Ovary (tissue), 9 donors: ENCODE results near the gene TNK2. TPM values are rescaled to one million over a fixed set of nuclear protein-coding genes. Genes with fewer than 3 reads are reported as not detected.
"Not testable (repeated sequence)": the region's sequence is repeated elsewhere in the genome, so short reads cannot be mapped to it uniquely, and the experiment has no call there.

Source experiments
- DNase-seq, 5 donors: peaks; one replicate each; pipeline ENCODE4 v3.0.0-alpha.2; 2019 to 2020
- H3K27ac ChIP-seq, 2 donors: fragments of 200-600 bp; one replicate each; pipeline versions ENCODE4 v1.5.1 to v1.8.0; 2019 to 2022
- H3K27me3 ChIP-seq: fragments of 200-600 bp; one replicate; pipeline ENCODE4 v1.8.0; 2022
- H3K36me3 ChIP-seq: fragments of 200-600 bp; sonication (generic); one replicate; pipeline ENCODE4 v1.5.1; 2019
- H3K4me1 ChIP-seq: one replicate; pipeline ENCODE4 v1.8.1; 2013; ENCODE audit warnings: mild to moderate bottlenecking, moderate library complexity; ENCODE audit not compliant: insufficient read depth
- H3K4me3 ChIP-seq: fragments of 200-600 bp; sonication (generic); one replicate; pipeline ENCODE4 v1.5.1; 2017
- H3K9me3 ChIP-seq, 2 donors: fragments of 200-600 bp in 1 of 2; sonication (generic) in 1 of 2; one replicate each; pipeline versions ENCODE4 v1.5.1 to v1.8.1; 2013 to 2019; ENCODE audit warnings: mild to moderate bottlenecking in 1 of 2, moderate library complexity in 1 of 2
- CTCF ChIP-seq, 3 donors: fragments of 450-650 bp in 2 of 3; fragments of 200-600 bp in 1 of 3; IDR thresholded peaks; one replicate each; pipeline versions ENCODE4 v1.5.1 to v1.8.0; 2016 to 2022; ENCODE audit warnings: antibody characterized with exemption in 3 of 3, mild to moderate bottlenecking in 1 of 3
- EP300 ChIP-seq: sonication (generic); formaldehyde crosslinking; IDR thresholded peaks from one replicate; pipeline ENCODE4 v1.6.1; 2017; ENCODE audit warnings: antibody characterized with exemption
- POLR2A ChIP-seq: fragments of 450-650 bp; IDR thresholded peaks from one replicate; pipeline ENCODE4 v1.6.1; 2017; ENCODE audit warnings: antibody characterized with exemption, mild to moderate bottlenecking, moderate library complexity
- WGBS, 3 donors: extraction: QIAGEN DNeasy Blood & Tissue Kit in 1 of 3; methylation state at CpG; one replicate each; pipeline versions ENCODE4 v1.1.5 to v1.1.7; 2013 to 2017; 5-methylcytosine and 5-hydroxymethylcytosine counted together
- intact Hi-C, 4 donors: fragments of 100-400 bp; cut with DNase I; formaldehyde crosslinking; loops; one replicate each; pipeline versions ENCODE4 v1.11.0 to v1.15.1; 2022 to 2023
- polyA plus RNA-seq, 2 donors: library from polyadenylated mRNA; stranded (reverse); fragments of 200-250 nt in 1 of 2; fragments of 350-450 nt in 1 of 2; fragmentation: Illumina TruSeq in 1 of 2; extraction: RNeasy Lipid Tissue Mini Kit (QIAGEN cat#74804) in 1 of 2; gene quantifications; one replicate each; pipeline ENCODE4 v1.2.3, GENCODE V29; 2013 to 2014
- total RNA-seq, 7 donors: library from RNA; depleted of rRNA in 2 of 7; stranded (reverse); fragments of >200 nt in 2 of 7; fragmentation: NEBNext Ultra II Directional in 3 of 7; extraction: Animal tissue kit (Norgen Biotek cat#: 25700) in 3 of 7; gene quantifications; one replicate each; pipeline versions ENCODE4 v1.1.0 to v1.2.4, GENCODE V29; 2016 to 2023
- donor health status: DM: no; HTN: no; CAD: no; lungs with moderate emphysema.
- donor health status: DM: no; HTN: no; CAD: no.
- donor health status: Bipolar disorder and iron deficiency.
- donor health status: DM: yes; HTN: yes; CAD: no.
- donor health status: DM: no; HTN: no; CAD: no.
- donor health status: DM: yes; HTN: yes; CAD: no.

The TNK2 gene
- total and polyA plus RNA-seq, 9 donors = 2.4 to 50.1 (median 32.4) TPM

- no peak for DNase-seq
- Histone ChIP-seq H3K4me1 (no peaks in the 10 kb centered on the region), H3K4me3 (no peak overlapping the region), H3K36me3 (no peaks in the 10 kb centered on the region), H3K9me3 (no peaks in the 10 kb centered on the region), H3K27ac (no peak overlapping the region), H3K27me3 (no peaks in the 10 kb centered on the region)
- intact Hi-C loops = no loop called here
- TF ChIP-seq POLR2A (no peak), EP300 (no peak), CTCF (IDR thresholded peaks at IDR 0.05) (no peak)
- 91 to 93% (median 92%) methylated on average over 28 of the region's 28 CpGs for WGBS, 3 donors
Observed at GRCh38 chr3:195872097-195872496, 36.3 kb downstream of the TNK2 start.

GRCh38 chr3:195871686-195872085, 36.7 kb downstream of the TNK2 start:
- DNase-seq, H3K4me3 ChIP-seq, H3K27ac ChIP-seq, H3K36me3 ChIP-seq, intact Hi-C loops, H3K27me3 ChIP-seq, H3K4me1 ChIP-seq, H3K9me3 ChIP-seq: not testable (repeated sequence)
- 93 to 98% (median 93%) methylated on average over 3 of the region's 3 CpGs for WGBS, 3 donors

DNA sequence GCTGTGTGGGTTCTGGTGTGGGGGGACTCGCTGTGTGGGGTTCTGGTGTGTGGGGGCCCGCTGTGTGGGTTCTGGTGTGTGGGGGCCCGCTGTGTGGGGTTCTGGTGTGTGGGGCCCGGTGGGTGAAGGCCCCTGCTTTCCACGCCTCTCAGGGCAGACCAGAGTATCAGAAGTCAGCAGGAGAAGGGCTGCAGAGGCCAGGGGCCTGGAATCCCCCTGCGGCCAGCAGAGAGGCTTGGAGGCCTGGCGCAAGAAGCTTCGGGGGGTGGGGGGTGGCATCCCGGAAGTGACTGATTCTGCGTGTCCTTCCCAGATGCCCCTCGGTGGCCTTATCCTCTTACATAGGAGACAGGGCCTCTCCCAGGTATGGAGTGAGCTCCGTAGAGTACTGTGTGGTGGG, 37.4 kb downstream of the TNK2 start:
- intact Hi-C loops = no loop called here
- Histone ChIP-seq H3K4me3 (no peak overlapping the region), H3K9me3 (no peaks in the 10 kb centered on the region), H3K27ac (no peak overlapping the region), H3K4me1 (no peaks in the 10 kb centered on the region), H3K36me3 (no peaks in the 10 kb centered on the region), H3K27me3 (no peaks in the 10 kb centered on the region)
- 90 to 96% (median 90%) methylated on average over 11 to 12 of the region's 12 CpGs for whole genome bisulfite sequencing, 3 donors
- no peak for TF ChIP-seq POLR2A
- TF ChIP-seq EP300 = no peak
- no peak for TF ChIP-seq CTCF (IDR thresholded peaks at IDR 0.05)
- no peak for DNase-seq

- Histone ChIP-seq H3K27ac (no peak overlapping the region), H3K4me3 (no peak overlapping the region), H3K9me3 (no peaks in the 10 kb centered on the region), H3K4me1 (no peaks in the 10 kb centered on the region), H3K27me3 (no peaks in the 10 kb centered on the region), H3K36me3 (no peaks in the 10 kb centered on the region)
- intact Hi-C loops = no loop called here
- TF ChIP-seq EP300 = no peak
- no peak for TF ChIP-seq CTCF (IDR thresholded peaks at IDR 0.05)
- no peak for TF ChIP-seq POLR2A
- 72 to 80% (median 77%) methylated on average over 7 of the region's 7 CpGs for WGBS, 3 donors
- no peak for DNase-seq
Observed at GRCh38 chr3:195870442-195870841, 37.9 kb downstream of the TNK2 start.

GRCh38 chr3:195869413-195870001, 38.8 kb downstream of the TNK2 start:
- H3K27ac ChIP-seq = no peak overlapping the region
- TF ChIP-seq CTCF (IDR thresholded peaks at IDR 0.05) (no peak), EP300 (no peak), POLR2A (no peak)
- 83 to 86% (median 84%) methylated on average over 31 of the region's 31 CpGs for WGBS, 3 donors
- no peaks in the 10 kb centered on the region for H3K36me3 ChIP-seq
- no peaks in the 10 kb centered on the region for H3K9me3 ChIP-seq
- no peak for DNase-seq
- H3K4me1 ChIP-seq = no peaks in the 10 kb centered on the region
- intact Hi-C loops = loop anchor here in 1 of 4 donors (5.0 kb wide), 1 partner anchor 43 kb away; no protein-coding TSS in a partner anchor
- H3K27me3 ChIP-seq = no peaks in the 10 kb centered on the region
- no peak overlapping the region for H3K4me3 ChIP-seq
